Duodenal mucosa (tissue), 2 donors: Measurements from ENCODE around the gene SLC5A12.
"Not testable (repeated sequence)": the region's sequence is repeated elsewhere in the genome, so short reads cannot be mapped to it uniquely, and the experiment has no call there.

ENCODE experiments used
- H3K27ac ChIP-seq: one replicate; pipeline ENCODE4 v1.7.0; 2013; ENCODE audit warnings: low read depth, low read length
- H3K27me3 ChIP-seq, 2 donors: one replicate each; pipeline ENCODE4 v1.7.0; 2013; ENCODE audit warnings: low read length in 2 of 2, control low read depth in 1 of 2; ENCODE audit not compliant: insufficient read depth in 2 of 2, control insufficient read depth in 1 of 2
- H3K36me3 ChIP-seq, 2 donors: one replicate each; pipeline ENCODE4 v1.7.0; 2013; ENCODE audit warnings: low read length in 2 of 2, control low read depth in 1 of 2; ENCODE audit not compliant: insufficient read depth in 2 of 2, control insufficient read depth in 1 of 2
- H3K4me1 ChIP-seq, 2 donors: one replicate each; pipeline ENCODE4 v1.7.0; 2013; ENCODE audit warnings: low read length in 2 of 2, control low read depth in 1 of 2; ENCODE audit not compliant: insufficient read depth in 2 of 2, control insufficient read depth in 1 of 2
- H3K4me3 ChIP-seq, 2 donors: one replicate each; pipeline ENCODE4 v1.7.0; 2013; ENCODE audit warnings: low read length in 2 of 2, low read depth in 1 of 2
- H3K9ac ChIP-seq, 2 donors: one replicate each; pipeline ENCODE4 v1.7.0; 2013; ENCODE audit warnings: low read length in 2 of 2, low read depth in 1 of 2
- H3K9me3 ChIP-seq, 2 donors: one replicate each; pipeline ENCODE4 v1.7.0; 2013; ENCODE audit warnings: low read length in 2 of 2, control low read depth in 1 of 2; ENCODE audit not compliant: control insufficient read depth in 1 of 2

Gene SLC5A12

GRCh38 chr11:26665946-26666345, 55.9 kb downstream of the SLC5A12 start:
- Histone ChIP-seq H3K27ac (no peak overlapping the region), H3K9ac (no peak overlapping the region), H3K9me3 (no peaks in the 10 kb centered on the region), H3K27me3 (no peaks in the 10 kb centered on the region), H3K36me3 (no peaks in the 10 kb centered on the region), H3K4me3 (no peak overlapping the region), H3K4me1 (no peaks in the 10 kb centered on the region)

- Histone ChIP-seq H3K4me3 (no peak overlapping the region), H3K9me3 (no peaks in the 10 kb centered on the region), H3K36me3 (no peaks in the 10 kb centered on the region), H3K27me3 (no peaks in the 10 kb centered on the region), H3K27ac (no peak overlapping the region), H3K9ac (no peak overlapping the region), H3K4me1 (no peaks in the 10 kb centered on the region)
Observed at GRCh38 chr11:26665036-26665435, 56.8 kb downstream of the SLC5A12 start.

GRCh38 chr11:26662916-26663315, 58.9 kb downstream of the SLC5A12 start:
- Histone ChIP-seq H3K4me3 (no peak overlapping the region), H3K4me1 (no peaks in the 10 kb centered on the region), H3K27me3 (no peaks in the 10 kb centered on the region), H3K27ac (no peak overlapping the region), H3K9me3 (no peaks in the 10 kb centered on the region), H3K36me3 (no peaks in the 10 kb centered on the region), H3K9ac (no peak overlapping the region)

- H3K9ac ChIP-seq = no peak overlapping the region
- H3K27ac ChIP-seq = no peak overlapping the region
- H3K27me3 ChIP-seq = no peaks in the 10 kb centered on the region
- H3K9me3 ChIP-seq = no peaks in the 10 kb centered on the region
- H3K36me3 ChIP-seq = no peaks in the 10 kb centered on the region
- no peak overlapping the region for H3K4me3 ChIP-seq
- H3K4me1 ChIP-seq = no peaks in the 10 kb centered on the region
Observed at GRCh38 chr11:26655287-26655686, 66.6 kb downstream of the SLC5A12 start.

- no peaks in the 10 kb centered on the region for H3K9me3 ChIP-seq
- H3K27ac ChIP-seq = no peak overlapping the region
- no peaks in the 10 kb centered on the region for H3K36me3 ChIP-seq
- no peak overlapping the region for H3K9ac ChIP-seq
- H3K4me1 ChIP-seq = no peaks in the 10 kb centered on the region
- no peak overlapping the region for H3K4me3 ChIP-seq
- H3K27me3 ChIP-seq = no peaks in the 10 kb centered on the region
Observed at GRCh38 chr11:26651916-26652315, 69.9 kb downstream of the SLC5A12 start.

- H3K9me3 ChIP-seq = no peaks in the 10 kb centered on the region
- H3K9ac ChIP-seq = no peak overlapping the region
- H3K4me1 ChIP-seq = no peaks in the 10 kb centered on the region
- H3K4me3 ChIP-seq = no peak overlapping the region
- no peaks in the 10 kb centered on the region for H3K27me3 ChIP-seq
- H3K27ac ChIP-seq = no peak overlapping the region
- no peaks in the 10 kb centered on the region for H3K36me3 ChIP-seq
Observed at GRCh38 chr11:26649884-26650283, 72.0 kb downstream of the SLC5A12 start.

- not testable (repeated sequence) for H3K27ac ChIP-seq, H3K36me3 ChIP-seq, H3K4me3 ChIP-seq, H3K27me3 ChIP-seq, H3K9ac ChIP-seq, H3K9me3 ChIP-seq, H3K4me1 ChIP-seq
Observed at GRCh38 chr11:26643314-26643713, 78.5 kb downstream of the SLC5A12 start.

- Histone ChIP-seq H3K4me3 (no peak overlapping the region), H3K27me3 (no peaks in the 10 kb centered on the region), H3K9me3 (no peaks in the 10 kb centered on the region), H3K36me3 (no peaks in the 10 kb centered on the region), H3K4me1 (no peaks in the 10 kb centered on the region), H3K9ac (no peak overlapping the region), H3K27ac (no peak overlapping the region)
Observed at GRCh38 chr11:26632691-26633159, 89.1 kb downstream of the SLC5A12 start.

- Histone ChIP-seq H3K27me3 (no peaks in the 10 kb centered on the region), H3K4me3 (no peak overlapping the region), H3K27ac (no peak overlapping the region), H3K9ac (no peak overlapping the region), H3K4me1 (no peaks in the 10 kb centered on the region), H3K9me3 (no peaks in the 10 kb centered on the region), H3K36me3 (no peaks in the 10 kb centered on the region)
Observed at GRCh38 chr11:26626346-26626745, 95.5 kb downstream of the SLC5A12 start.

- no peaks in the 10 kb centered on the region for H3K9me3 ChIP-seq
- no peaks in the 10 kb centered on the region for H3K27me3 ChIP-seq
- H3K27ac ChIP-seq = no peak overlapping the region
- no peaks in the 10 kb centered on the region for H3K4me1 ChIP-seq
- no peaks in the 10 kb centered on the region for H3K36me3 ChIP-seq
- H3K4me3 ChIP-seq = no peak overlapping the region
- no peak overlapping the region for H3K9ac ChIP-seq
Observed at GRCh38 chr11:26623076-26623659, 98.7 kb downstream of the SLC5A12 start.

- Histone ChIP-seq H3K9ac (no peak overlapping the region), H3K36me3 (no peaks in the 10 kb centered on the region), H3K9me3 (no peaks in the 10 kb centered on the region), H3K4me1 (no peaks in the 10 kb centered on the region), H3K27me3 (no peaks in the 10 kb centered on the region), H3K4me3 (no peak overlapping the region), H3K27ac (no peak overlapping the region)
Observed at GRCh38 chr11:26622181-26622580, 99.7 kb downstream of the SLC5A12 start.
